Kidney capillary endothelial cell (primary cell): ENCODE results near the gene PQBP1.

Source experiments
- DNase-seq: peaks from one replicate; pipeline ENCODE4 v3.0.0-alpha.2; 2018; ENCODE audit warnings: low spot score

PQBP1 gene

GRCh38 chrX:48902135-48902534 is 4.4 kb downstream of the PQBP1 start:
- no peak for DNase-seq

GRCh38 chrX:48902776-48903175 is 5.0 kb downstream of the PQBP1 start:
- no peak for DNase-seq

GRCh38 chrX:48903290-48903689 is 5.6 kb downstream of the PQBP1 start:
- DNase-seq = no peak

- DNase-seq = no peak
Observed at GRCh38 chrX:48904180-48904579, 6.5 kb downstream of the PQBP1 start.

GRCh38 chrX:48904626-48905025 is 6.9 kb downstream of the PQBP1 start:
- no peak for DNase-seq

- no peak for DNase-seq
Observed at GRCh38 chrX:48905090-48905790, 7.5 kb downstream of the PQBP1 start.

GRCh38 chrX:48908600-48908999 is 10.9 kb downstream of the PQBP1 start:
- DNase-seq = no peak

GRCh38 chrX:48909703-48910294 is 12.1 kb downstream of the PQBP1 start:
- DNase-seq = no peak

GRCh38 chrX:48910926-48911411 is 13.2 kb downstream of the PQBP1 start:
- no peak for DNase-seq

GRCh38 chrX:48911412-48912182 is 13.9 kb downstream of the PQBP1 start, which contains the start of gene SLC35A2:
Gene SLC35A2, minus strand, starts transcription at chrX:48911646. Its CDS starts 10 bp downstream, at chrX:48911636.
- DNase-seq = peak; percentile 20

GRCh38 chrX:48913605-48914366 is 16.1 kb downstream of the PQBP1 start:
- no peak for DNase-seq

GRCh38 chrX:48914593-48915493 is 17.1 kb downstream of the PQBP1 start:
- DNase-seq = no peak

- DNase-seq = peak; percentile 82
Observed at GRCh38 chrX:48917139-48918001, 19.6 kb downstream of the PQBP1 start.

- no peak for DNase-seq
Observed at GRCh38 chrX:48918301-48918642, 20.5 kb downstream of the PQBP1 start.

- peak; percentile 60 for DNase-seq
Observed at GRCh38 chrX:48918643-48919340, 21.1 kb downstream of the PQBP1 start, which contains the start of gene PIM2. Gene PIM2, minus strand, starts transcription at chrX:48919024. Its CDS starts 190 bp downstream, at chrX:48918834.

GRCh38 chrX:48919360-48919841 is 21.7 kb downstream of the PQBP1 start:
- no peak for DNase-seq

GRCh38 chrX:48919947-48920717 is 22.4 kb downstream of the PQBP1 start:
- DNase-seq = no peak

GRCh38 chrX:48920718-48921104 is 23.0 kb downstream of the PQBP1 start:
- DNase-seq = no peak
